GM12878 (cell line): ENCODE measurements around the gene DDX20. TPM values are rescaled to one million over a fixed set of nuclear protein-coding genes. Genes with fewer than 3 reads are reported as not detected.

Experiments used
- ATAC-seq: fragments of 200-7000 bp; cut with Tn5 transposase; 3 replicates; pipeline ENCODE4 v1.9.1; 2020; ENCODE audit warnings: mild to moderate bottlenecking, moderate library complexity
- BruUV-seq: library from RNA; stranded (reverse); fragments of 400-500 nt; replicated peaks from 2 replicates; lab custom pipeline; 2021; lab: Mats Ljungman, UMichigan
- CTCF ChIA-PET: fragments of 300-600 bp; sonication (Branson Sonifier 250); formaldehyde crosslinking; extraction: SDS; loops from one replicate; lab custom pipeline; 2021; ENCODE audit warnings: inconsistent platforms; lab: Yijun Ruan, JAX
- POLR2A ChIA-PET: fragments of 350-600 bp; formaldehyde crosslinking; extraction: SDS; loops from one replicate; lab custom pipeline; 2021; ENCODE audit warnings: inconsistent platforms; lab: Charles Lee
- RAD21 ChIA-PET: fragments of 300-600 bp; sonication (Branson Sonifier 250); formaldehyde crosslinking; loops from one replicate; lab custom pipeline; 2023; ENCODE audit warnings: antibody characterized with exemption; ENCODE audit not compliant: unreplicated experiment; lab: Charles Lee
- SMC1A ChIA-PET: fragments of 300-600 bp; sonication (Branson Sonifier 250); formaldehyde crosslinking; loops from one replicate; lab custom pipeline; 2023; ENCODE audit not compliant: unreplicated experiment, uncharacterized antibody; lab: Charles Lee
- DNase-seq: peaks from one replicate; pipeline ENCODE4 v3.0.0-alpha.2; 2011; ENCODE audit warnings: low read depth, low spot score
- FAIRE-seq: peaks from 3 replicates; lab custom pipeline; 2011; peaks lifted over from hg19 to GRCh38; lab: Jason Lieb, UNC
- H2AFZ ChIP-seq: 2 replicates; pipeline ENCODE4 v1.6.0; 2011; ENCODE audit warnings: low read depth, low read length, control low read depth; ENCODE audit not compliant: control insufficient read depth
- H3K27ac ChIP-seq: 2 replicates; pipeline ENCODE4 v1.5.1; 2011; ENCODE audit warnings: control low read depth; ENCODE audit not compliant: control insufficient read depth, insufficient read depth
- H3K27me3 ChIP-seq, 2 experiments: replicated peaks in 1 of 2; 2 replicates each; pipeline versions ENCODE4 v1.6.0 to v1.6.1; 2011; ENCODE audit warnings: low read length in 1 of 2; ENCODE audit not compliant: control insufficient read depth in 2 of 2, insufficient read depth in 2 of 2
- H3K36me3 ChIP-seq, 2 experiments: 2 replicates each; pipeline ENCODE4 v1.5.1; 2011; ENCODE audit warnings: low read length in 1 of 2; ENCODE audit not compliant: control insufficient read depth in 2 of 2, insufficient read depth in 2 of 2
- H3K4me1 ChIP-seq: 2 replicates; pipeline ENCODE4 v1.6.1; 2011; ENCODE audit warnings: mild to moderate bottlenecking, low read length, moderate library complexity, mixed read lengths; ENCODE audit not compliant: control insufficient read depth, insufficient read depth
- H3K4me2 ChIP-seq: 2 replicates; pipeline ENCODE4 v1.6.0; 2011; ENCODE audit warnings: control low read depth; ENCODE audit not compliant: control insufficient read depth, insufficient read depth
- H3K4me3 ChIP-seq: fragments of 200-600 bp; sonication (generic); 2 replicates; pipeline ENCODE4 v1.5.1; 2016
- H3K79me2 ChIP-seq: 2 replicates; pipeline ENCODE4 v1.6.0; 2011; ENCODE audit warnings: low read length; ENCODE audit not compliant: control insufficient read depth, insufficient read depth
- H3K9ac ChIP-seq: 2 replicates; pipeline ENCODE4 v1.8.0; 2011; ENCODE audit warnings: low read length, control low read depth, mixed read lengths; ENCODE audit not compliant: control insufficient read depth, insufficient read depth
- H3K9me3 ChIP-seq: replicated peaks from 3 replicates; pipeline ENCODE4 v1.5.1; 2011; ENCODE audit warnings: mild to moderate bottlenecking, low read length; ENCODE audit not compliant: control insufficient read depth, insufficient read depth
- H4K20me1 ChIP-seq: 2 replicates; pipeline ENCODE4 v1.6.0; 2011; ENCODE audit not compliant: control insufficient read depth, insufficient read depth
- BRCA1 ChIP-seq: IDR thresholded peaks from 2 replicates; pipeline ENCODE4 v1.6.1; 2011; ENCODE audit warnings: low read depth, low read length, improper control_type of control experiment
- CBFB ChIP-seq: IDR thresholded peaks from 2 replicates; pipeline ENCODE4 v1.6.1; 2016; ENCODE audit warnings: antibody characterized with exemption, low read depth
- CHD2 ChIP-seq: IDR thresholded peaks from 2 replicates; pipeline ENCODE4 v1.6.1; 2011; ENCODE audit warnings: low read depth, low read length, improper control_type of control experiment, borderline replicate concordance
- IKZF2 ChIP-seq, 2 experiments: fragments of 450-650 bp; IDR thresholded peaks; 2 replicates each; pipeline ENCODE4 v1.6.1; 2017; ENCODE audit warnings: mild to moderate bottlenecking in 2 of 2, moderate library complexity in 2 of 2
- LARP7 ChIP-seq: fragments of 450-650 bp; IDR thresholded peaks from 2 replicates; pipeline ENCODE4 v1.6.1; 2017; ENCODE audit warnings: mild to moderate bottlenecking
- MXI1 ChIP-seq: fragments of 150-350 bp; IDR thresholded peaks from 2 replicates; pipeline ENCODE4 v1.6.1; 2011; ENCODE audit warnings: low read depth, mild to moderate bottlenecking, inconsistent platforms, low read length, improper control_type of control experiment
- NR2C2 ChIP-seq: IDR thresholded peaks from 2 replicates; pipeline ENCODE4 v1.6.1; 2011; ENCODE audit warnings: borderline replicate concordance, low read depth; ENCODE audit not compliant: control insufficient read depth, insufficient read length
- PAX5 ChIP-seq: IDR thresholded peaks from 2 replicates; pipeline ENCODE4 v1.6.1; 2011; ENCODE audit warnings: low read depth, low read length, borderline replicate concordance
- RBBP5 ChIP-seq: fragments of 200-600 bp; sonication (generic); conservative IDR thresholded peaks from 2 replicates; pipeline ENCODE4 v1.6.1; 2016
- SREBF1 ChIP-seq: IDR thresholded peaks from 2 replicates; pipeline ENCODE4 v1.6.1; 2012; ENCODE audit warnings: mild to moderate bottlenecking, low read length
- TCF12 ChIP-seq: IDR thresholded peaks from 2 replicates; pipeline ENCODE4 v1.6.1; 2011; ENCODE audit warnings: low read depth, mild to moderate bottlenecking, low read length
- WGBS: methylation state at CpG from one replicate; pipeline ENCODE4 v1.1.6; 2016; ENCODE audit warnings: low lambda C conversion rate; ENCODE audit not compliant: insufficient replicate concordance, insufficient coverage; ENCODE audit errors: missing lambda C conversion rate; 5-methylcytosine and 5-hydroxymethylcytosine counted together
- in situ Hi-C: fragments of 300-500 bp; cut with MboI; formaldehyde crosslinking; loops from 9 replicates; pipeline ENCODE4 v1.14.3; 2018; ENCODE audit warnings: mixed read lengths
- intact Hi-C: fragments of 100-400 bp; cut with micrococcal nuclease; formaldehyde crosslinking; loops from one replicate; pipeline ENCODE4 v1.14.2; 2022; ENCODE audit not compliant: unreplicated experiment
- polyA plus RNA-seq, 11 experiments: library from polyadenylated mRNA; depleted of rRNA in 4 of 11; unstranded in 6 of 11; stranded (reverse) in 5 of 11; fragments of >200 nt; fragmentation: Nextera tagmentation in 4 of 11; fragmentation: Illumina TruSeq in 1 of 11; extraction: Ambion mirVana in 4 of 11; extraction: Trizol in 1 of 11; gene quantifications; 1 replicate in 1 of 11; 2 replicates in 10 of 11; pipeline versions ENCODE4 v1.2.1 to v1.2.3, GENCODE V29; 2011 to 2016; ENCODE audit warnings: inconsistent platforms in 2 of 11, missing spikeins in 2 of 11, low read depth in 1 of 11
- total RNA-seq, 4 experiments: library from RNA; depleted of rRNA in 3 of 4; stranded (reverse); fragments of >200 nt in 3 of 4; fragmentation: Illumina TruSeq in 1 of 4; extraction: Trizol in 1 of 4; gene quantifications; 2 replicates each; pipeline versions ENCODE4 v1.2.1 to v1.2.3, GENCODE V29; 2013 to 2021

The DDX20 gene
- total and polyA plus RNA-seq, 10 of the 15 experiments (the other 5 are each of a cell fraction or from before 2014, with no cell fraction given), result 7.2 to 30.6 (median 25.1) TPM

- CTCF ChIA-PET, result no interaction called here
- Histone ChIP-seq H3K27ac (no peak overlapping the region), H4K20me1 (no peaks in the 10 kb centered on the region), H3K4me2 (no peak overlapping the region), H3K27me3 (no peaks in the 10 kb centered on the region; a peak in 1 of 4 replicates), H3K9me3 (no peaks in the 10 kb centered on the region), H2AFZ (no peak overlapping the region), H3K4me1 (no peaks in the 10 kb centered on the region), H3K9ac (no peak overlapping the region), H3K4me3 (no peak overlapping the region), H3K79me2 (no peaks in the 10 kb centered on the region), H3K36me3 (no peaks in the 10 kb centered on the region)
- in situ Hi-C loops (no loop called here), intact Hi-C loops (no loop called here)
- FAIRE-seq (no peak), ATAC-seq (no peak), DNase-seq (no peak)
- SMC1A ChIA-PET, result interaction anchor here (0.6 kb wide), 1 partner anchor 17 kb away, joined by 3 read pairs; no protein-coding TSS in a partner anchor
- no peak for TF ChIP-seq PAX5
- POLR2A ChIA-PET, result no interaction called here
- BruUV-seq, result no TSS peak
- RAD21 ChIA-PET, result no interaction called here
- WGBS, result 38% methylated on average over 9 of the region's 9 CpGs
Observed at GRCh38 chr1:111775966-111776365, 20.3 kb downstream of the DDX20 start.

GRCh38 chr1:111776391-111776790 lies 20.7 kb downstream of the DDX20 start:
- no peak overlapping the region for H3K4me2 ChIP-seq
- ChIA-PET CTCF (no interaction called here), RAD21 (no interaction called here), POLR2A (no interaction called here), SMC1A (interaction anchor here (0.6 kb wide), 1 partner anchor 16 kb away, joined by 3 read pairs; no protein-coding TSS in a partner anchor)
- no peak for ATAC-seq
- FAIRE-seq, result no peak
- no peak for DNase-seq
- no peaks in the 10 kb centered on the region for H3K9me3 ChIP-seq
- no TSS peak for BruUV-seq
- in situ Hi-C loops (no loop called here), intact Hi-C loops (no loop called here)
- no peak for TF ChIP-seq SREBF1
- no peak for TF ChIP-seq CHD2
- no peak for TF ChIP-seq IKZF2 (IDR thresholded peaks at IDR 0.05)
- TF ChIP-seq RBBP5, result no peak
- no peak for TF ChIP-seq LARP7
- TF ChIP-seq TCF12, result no peak
- no peak for TF ChIP-seq MXI1
- TF ChIP-seq NR2C2, result no peak
- no peak for TF ChIP-seq BRCA1
- TF ChIP-seq CBFB, result no peak
- H3K9ac ChIP-seq, result no peak overlapping the region
- H3K36me3 ChIP-seq, result no peaks in the 10 kb centered on the region
- no peaks in the 10 kb centered on the region; a peak in 1 of 4 replicates for H3K27me3 ChIP-seq
- no peaks in the 10 kb centered on the region for H3K79me2 ChIP-seq
- H3K27ac ChIP-seq, result no peak overlapping the region
- H3K4me1 ChIP-seq, result no peaks in the 10 kb centered on the region
- H2AFZ ChIP-seq, result no peak overlapping the region
- no peaks in the 10 kb centered on the region for H4K20me1 ChIP-seq
- 22% methylated on average over 2 of the region's 2 CpGs for WGBS
- H3K4me3 ChIP-seq, result no peak overlapping the region
